H9 (cell line): ENCODE results near the gene GAS1. TPM values are rescaled to one million over a fixed set of nuclear protein-coding genes. Genes with fewer than 3 reads are reported as not detected.
A peak's percentile ranks its signal among the peaks of the same experiment; 100 is the strongest.

ENCODE experiments used
- DNase-seq: peaks from one replicate; pipeline ENCODE4 v3.0.0-alpha.2; 2017
- H2AFZ ChIP-seq: one replicate; pipeline ENCODE4 v1.6.1; 2013; ENCODE audit warnings: mild to moderate bottlenecking, low read length, control low read depth, moderate library complexity
- H2AK5ac ChIP-seq: 2 replicates; pipeline ENCODE4 v1.6.1; 2013; ENCODE audit warnings: low read length, control low read depth, mixed read lengths; ENCODE audit not compliant: insufficient read length
- H2BK120ac ChIP-seq: one replicate; pipeline ENCODE4 v1.6.1; 2013; ENCODE audit warnings: low read depth, mild to moderate bottlenecking, low read length, control low read depth, inconsistent platforms; ENCODE audit not compliant: poor library complexity, severe bottlenecking
- H2BK12ac ChIP-seq: 2 replicates; pipeline ENCODE4 v1.6.1; 2013; ENCODE audit warnings: low read length, control low read depth, mixed read lengths, low read depth; ENCODE audit not compliant: insufficient read length
- H2BK15ac ChIP-seq: 2 replicates; pipeline ENCODE4 v1.6.1; 2013; ENCODE audit warnings: low read depth, low read length, control low read depth
- H2BK20ac ChIP-seq: one replicate; pipeline ENCODE4 v1.6.1; 2013; ENCODE audit warnings: low read depth, mild to moderate bottlenecking, low read length, control low read depth, inconsistent platforms; ENCODE audit not compliant: poor library complexity, severe bottlenecking
- H2BK5ac ChIP-seq: 2 replicates; pipeline ENCODE4 v1.6.1; 2013; ENCODE audit warnings: low read length, control low read depth, mixed read lengths; ENCODE audit not compliant: insufficient read length
- H3K14ac ChIP-seq: 2 replicates; pipeline ENCODE4 v1.6.1; 2013; ENCODE audit warnings: low read length, control low read depth; ENCODE audit not compliant: insufficient read depth
- H3K18ac ChIP-seq: 2 replicates; pipeline ENCODE4 v1.6.1; 2013; ENCODE audit warnings: low read depth, mild to moderate bottlenecking, mixed read lengths, low read length, control low read depth; ENCODE audit not compliant: insufficient read length
- H3K23ac ChIP-seq: 2 replicates; pipeline ENCODE4 v1.6.1; 2013; ENCODE audit warnings: low read length, control low read depth, mixed read lengths, low read depth; ENCODE audit not compliant: insufficient read length
- H3K23me2 ChIP-seq: 2 replicates; pipeline ENCODE4 v1.6.1; 2013; ENCODE audit warnings: low read depth, mild to moderate bottlenecking, mixed read lengths, low read length, control low read depth; ENCODE audit not compliant: insufficient read length, poor library complexity, severe bottlenecking
- H3K27ac ChIP-seq: 2 replicates; pipeline ENCODE4 v1.5.1; 2013; ENCODE audit warnings: low read length, control low read depth, mixed read lengths, low read depth; ENCODE audit not compliant: insufficient read length
- H3K27me3 ChIP-seq: 2 replicates; pipeline ENCODE4 v1.6.1; 2013; ENCODE audit warnings: low read length, control low read depth, inconsistent platforms; ENCODE audit not compliant: insufficient read depth
- H3K4ac ChIP-seq: 2 replicates; pipeline ENCODE4 v1.6.1; 2013; ENCODE audit warnings: low read depth, mild to moderate bottlenecking, control low read depth, inconsistent platforms, low read length, moderate library complexity
- H3K4me1 ChIP-seq: 2 replicates; pipeline ENCODE4 v1.6.1; 2013; ENCODE audit warnings: low read length, control low read depth, inconsistent platforms; ENCODE audit not compliant: insufficient read depth
- H3K4me2 ChIP-seq: 2 replicates; pipeline ENCODE4 v1.6.1; 2013; ENCODE audit warnings: low read length, control low read depth, mixed read lengths; ENCODE audit not compliant: insufficient read length, insufficient read depth
- H3K56ac ChIP-seq: 2 replicates; pipeline ENCODE4 v1.6.1; 2013; ENCODE audit warnings: low read depth, mild to moderate bottlenecking, mixed read lengths, low read length, control low read depth; ENCODE audit not compliant: insufficient read length
- H3K79me1 ChIP-seq: 2 replicates; pipeline ENCODE4 v1.6.1; 2013; ENCODE audit warnings: low read depth, mild to moderate bottlenecking, moderate library complexity, low read length, control low read depth, inconsistent platforms; ENCODE audit not compliant: insufficient read depth, poor library complexity, severe bottlenecking
- H3K79me2 ChIP-seq: 2 replicates; pipeline ENCODE4 v1.6.1; 2013; ENCODE audit warnings: low read length, control low read depth, inconsistent platforms; ENCODE audit not compliant: insufficient read depth
- H3K9ac ChIP-seq: 2 replicates; pipeline ENCODE4 v1.6.1; 2013; ENCODE audit warnings: low read length, control low read depth, mixed read lengths; ENCODE audit not compliant: insufficient read length; ENCODE audit errors: extremely low read depth
- H3K9me3 ChIP-seq: one replicate; pipeline ENCODE4 v1.6.1; 2013; ENCODE audit warnings: low read depth, low read length, inconsistent platforms; ENCODE audit not compliant: control insufficient read depth
- H3T11ph ChIP-seq: one replicate; pipeline ENCODE4 v1.6.1; 2013; ENCODE audit warnings: mild to moderate bottlenecking, low read length, control low read depth, inconsistent platforms
- H4K20me1 ChIP-seq: one replicate; pipeline ENCODE4 v1.6.1; 2013; ENCODE audit not compliant: control insufficient read depth, insufficient read length, insufficient read depth
- H4K5ac ChIP-seq: 2 replicates; pipeline ENCODE4 v1.6.1; 2013; ENCODE audit warnings: low read depth, mild to moderate bottlenecking, mixed read lengths, low read length, control low read depth; ENCODE audit not compliant: insufficient read length
- H4K8ac ChIP-seq: replicated peaks from 2 replicates; pipeline ENCODE4 v1.6.1; 2013; ENCODE audit warnings: low read length, control low read depth, mixed read lengths, low read depth; ENCODE audit not compliant: insufficient read length
- H4K91ac ChIP-seq: 2 replicates; pipeline ENCODE4 v1.6.1; 2013; ENCODE audit warnings: low read depth, mild to moderate bottlenecking, moderate library complexity, mixed read lengths, low read length, control low read depth; ENCODE audit not compliant: insufficient read length
- H3K27ac Mint-ChIP-seq, 3 experiments: 2 replicates in 2 of 3; 3 replicates in 1 of 3; pipeline ENCODE4 v1.8.0; 2020 to 2021; ENCODE audit warnings: mixed read lengths in 3 of 3, mild to moderate bottlenecking in 1 of 3, moderate library complexity in 1 of 3
- H3K27me3 Mint-ChIP-seq: 2 replicates; pipeline ENCODE4 v1.8.0; 2021; ENCODE audit warnings: low read depth, mild to moderate bottlenecking, moderate library complexity, mixed read lengths
- H3K36me3 Mint-ChIP-seq, 3 experiments: 2 replicates in 2 of 3; 3 replicates in 1 of 3; pipeline ENCODE4 v1.8.0; 2020 to 2021; ENCODE audit warnings: low read depth in 3 of 3, mixed read lengths in 3 of 3; ENCODE audit not compliant: insufficient read depth in 1 of 3
- H3K4me1 Mint-ChIP-seq, 2 experiments: 2 replicates each; pipeline ENCODE4 v1.8.0; 2020; ENCODE audit warnings: mixed read lengths in 2 of 2
- H3K4me3 Mint-ChIP-seq, 2 experiments: 2 replicates in 1 of 2; 3 replicates in 1 of 2; pipeline ENCODE4 v1.8.0; 2020 to 2021; ENCODE audit warnings: mild to moderate bottlenecking in 2 of 2, mixed read lengths in 2 of 2, moderate library complexity in 1 of 2
- H3K9me3 Mint-ChIP-seq, 2 experiments: 2 replicates in 1 of 2; 3 replicates in 1 of 2; pipeline ENCODE4 v1.8.0; 2020; ENCODE audit warnings: mild to moderate bottlenecking in 2 of 2, mixed read lengths in 2 of 2, moderate library complexity in 1 of 2
- CTCF ChIP-seq: fragments of 200-600 bp; sonication (generic); conservative IDR thresholded peaks from 3 replicates; pipeline ENCODE4 v1.8.0; 2021; ENCODE audit warnings: antibody characterized with exemption, mild to moderate bottlenecking
- WGBS: extraction: QIAGEN DNeasy Blood & Tissue Kit; methylation state at CpG from one replicate; pipeline ENCODE4 v1.1.7; 2013; ENCODE audit warnings: missing lambda C conversion rate, low lambda C conversion rate, mixed read lengths; ENCODE audit not compliant: insufficient read length; ENCODE audit errors: extremely low coverage; 5-methylcytosine and 5-hydroxymethylcytosine counted together
- total RNA-seq: library from RNA; stranded (reverse); gene quantifications from 2 replicates; pipeline ENCODE4 v1.2.1, GENCODE V29; 2021

GAS1 gene
- total RNA-seq, 1 experiment from 2014 or later = 2.3 TPM

GRCh38 chr9:86941197-86941596 lies 6.1 kb downstream of the GAS1 start:
- peaks cover 0 to 2% of the 10 kb centered on the region in 2 experiments; a peak in 2 of 5 replicates for H3K9me3 Mint-ChIP-seq
- DNase-seq = no peak
- H4K91ac ChIP-seq = no peak overlapping the region
- H3K9me3 ChIP-seq = no peaks in the 10 kb centered on the region
- peaks cover 9% of the 10 kb centered on the region; the same call in 1 of the 2 replicates for H3K4me1 ChIP-seq
- no peak overlapping the region for H3T11ph ChIP-seq
- H4K8ac ChIP-seq = no peak overlapping the region
- H2AK5ac ChIP-seq = no peak overlapping the region
- no peak overlapping the region for H3K27ac ChIP-seq
- H3K36me3 Mint-ChIP-seq = no peaks in the 10 kb centered on the region; a peak in 1 of 7 replicates
- H3K23ac ChIP-seq = no peak overlapping the region
- no peak overlapping the region for H2BK12ac ChIP-seq
- no peak overlapping the region for H3K14ac ChIP-seq
- no peaks in the 10 kb centered on the region for H3K79me1 ChIP-seq
- no peak overlapping the region for H4K5ac ChIP-seq
- peak overlapping the region; percentile 51 for H3K4me2 ChIP-seq
- H2BK120ac ChIP-seq = no peak overlapping the region
- no peak overlapping the region for H3K18ac ChIP-seq
- H4K20me1 ChIP-seq = no peaks in the 10 kb centered on the region
- no CpG with 5 or more reads among the region's 2 CpGs for WGBS
- no peak overlapping the region for H2BK5ac ChIP-seq
- no peak for TF ChIP-seq CTCF
- peaks cover 20% of the 10 kb centered on the region; the same call in 1 of the 2 replicates for H3K27me3 ChIP-seq
- H2BK20ac ChIP-seq = no peak overlapping the region
- H3K4ac ChIP-seq = no peak overlapping the region
- no peak overlapping the region for H3K9ac ChIP-seq
- H3K27me3 Mint-ChIP-seq = peaks cover 71% of the 10 kb centered on the region
- peak overlapping the region in 1 of 2 experiments; percentile 55; a peak in 2 of 5 replicates for H3K4me3 Mint-ChIP-seq
- peaks cover 10% of the 10 kb centered on the region for H3K23me2 ChIP-seq
- H2BK15ac ChIP-seq = no peak overlapping the region
- no peaks in the 10 kb centered on the region for H3K79me2 ChIP-seq
- H2AFZ ChIP-seq = no peak overlapping the region
- H3K4me1 Mint-ChIP-seq = peaks cover 56 to 60% of the 10 kb centered on the region in 2 experiments
- H3K56ac ChIP-seq = no peak overlapping the region
- peak overlapping the region in 1 of 3 experiments; percentile 67; a peak in 2 of 7 replicates for H3K27ac Mint-ChIP-seq
